Fibroblast of the aortic adventitia (primary cell): ENCODE measurements around the gene LGI2. TPM values are rescaled to one million over a fixed set of nuclear protein-coding genes. Genes with fewer than 3 reads are reported as not detected.

ENCODE experiments used
- DNase-seq: peaks from one replicate; pipeline ENCODE4 v3.0.0-alpha.2; 2010; ENCODE audit warnings: low read depth
- H3K4me3 ChIP-seq: 2 replicates; pipeline ENCODE4 v1.5.1; 2011; ENCODE audit warnings: low read depth, mild to moderate bottlenecking, control low read depth, low read length, moderate library complexity
- total RNA-seq: library from RNA; depleted of rRNA; stranded (reverse); fragments of >200 nt; gene quantifications from 2 replicates; pipeline ENCODE4 v1.2.3, GENCODE V29; 2012; ENCODE audit warnings: low replicate concordance
- TF ChIP-seq, protein P1 (sequence below): IDR thresholded peaks from 2 replicates; pipeline ENCODE4 v1.5.1; 2011; ENCODE audit warnings: mild to moderate bottlenecking, low read length, control low read depth, inconsistent platforms; ENCODE audit not compliant: insufficient read depth

Gene LGI2
- total RNA-seq, 1 donor = 0.54 TPM

DNA sequence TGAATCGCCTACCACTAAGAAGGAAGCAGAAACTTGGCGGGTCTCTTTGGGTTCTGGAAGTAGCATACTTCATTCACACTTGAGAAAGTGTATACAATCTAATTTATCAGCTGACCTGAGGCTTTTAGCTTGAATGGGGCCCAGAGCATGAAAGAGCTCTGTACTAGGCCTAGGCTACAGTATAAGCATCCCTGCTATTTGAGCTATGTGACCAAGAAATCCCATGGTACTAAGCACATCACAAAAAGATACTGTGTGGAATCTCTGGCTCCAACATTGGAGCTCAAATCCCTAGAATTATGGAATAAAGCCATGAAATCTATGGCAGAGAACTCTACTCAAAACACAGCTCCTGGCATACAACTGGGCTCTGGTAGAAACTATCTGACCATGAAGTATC, 74.0 kb downstream of the LGI2 start:
- TF ChIP-seq, protein P1, sequence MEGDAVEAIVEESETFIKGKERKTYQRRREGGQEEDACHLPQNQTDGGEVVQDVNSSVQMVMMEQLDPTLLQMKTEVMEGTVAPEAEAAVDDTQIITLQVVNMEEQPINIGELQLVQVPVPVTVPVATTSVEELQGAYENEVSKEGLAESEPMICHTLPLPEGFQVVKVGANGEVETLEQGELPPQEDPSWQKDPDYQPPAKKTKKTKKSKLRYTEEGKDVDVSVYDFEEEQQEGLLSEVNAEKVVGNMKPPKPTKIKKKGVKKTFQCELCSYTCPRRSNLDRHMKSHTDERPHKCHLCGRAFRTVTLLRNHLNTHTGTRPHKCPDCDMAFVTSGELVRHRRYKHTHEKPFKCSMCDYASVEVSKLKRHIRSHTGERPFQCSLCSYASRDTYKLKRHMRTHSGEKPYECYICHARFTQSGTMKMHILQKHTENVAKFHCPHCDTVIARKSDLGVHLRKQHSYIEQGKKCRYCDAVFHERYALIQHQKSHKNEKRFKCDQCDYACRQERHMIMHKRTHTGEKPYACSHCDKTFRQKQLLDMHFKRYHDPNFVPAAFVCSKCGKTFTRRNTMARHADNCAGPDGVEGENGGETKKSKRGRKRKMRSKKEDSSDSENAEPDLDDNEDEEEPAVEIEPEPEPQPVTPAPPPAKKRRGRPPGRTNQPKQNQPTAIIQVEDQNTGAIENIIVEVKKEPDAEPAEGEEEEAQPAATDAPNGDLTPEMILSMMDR = no peak
- no peak for DNase-seq
- H3K4me3 ChIP-seq = no peak overlapping the region

DNA sequence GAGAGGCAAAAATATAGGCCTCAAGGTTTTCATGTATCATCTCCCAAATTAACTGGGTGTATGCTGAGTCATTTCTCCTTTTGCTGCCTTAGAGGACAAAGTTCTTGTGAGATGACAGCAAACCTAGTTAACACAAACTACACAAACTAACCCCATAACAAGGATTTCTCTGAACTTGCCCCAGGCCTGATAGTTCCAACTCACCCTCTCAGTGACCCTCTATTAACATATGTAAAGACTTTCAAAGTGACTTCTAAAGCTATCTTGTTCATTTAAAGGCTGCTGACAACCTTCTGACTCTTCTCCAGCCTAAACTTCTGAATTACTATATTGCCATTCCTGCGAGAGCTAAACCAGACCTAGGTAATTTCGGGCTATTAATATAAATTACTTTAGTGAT, 74.7 kb downstream of the LGI2 start:
- H3K4me3 ChIP-seq = no peak overlapping the region
- DNase-seq = no peak
- TF ChIP-seq, protein P1 = no peak

DNA sequence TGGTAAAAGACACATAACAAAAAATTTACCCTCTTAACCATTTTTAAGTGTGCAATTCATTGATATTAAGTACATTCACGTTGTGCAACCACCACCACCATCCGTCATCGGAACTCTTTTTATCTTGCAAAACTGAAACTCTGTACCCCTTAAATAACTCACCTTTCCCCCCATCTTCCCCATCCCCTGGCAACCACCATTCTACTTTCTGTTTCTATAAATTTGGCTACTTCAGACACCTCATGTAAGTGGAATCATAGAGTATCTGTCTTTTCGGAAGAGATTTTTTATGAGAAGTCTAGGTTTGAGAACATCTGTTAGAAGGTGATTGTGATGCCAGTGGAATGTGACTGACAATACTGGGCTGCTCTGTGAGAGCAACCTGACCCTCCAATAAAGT, 78.1 kb downstream of the LGI2 start:
- no peak for DNase-seq

DNA sequence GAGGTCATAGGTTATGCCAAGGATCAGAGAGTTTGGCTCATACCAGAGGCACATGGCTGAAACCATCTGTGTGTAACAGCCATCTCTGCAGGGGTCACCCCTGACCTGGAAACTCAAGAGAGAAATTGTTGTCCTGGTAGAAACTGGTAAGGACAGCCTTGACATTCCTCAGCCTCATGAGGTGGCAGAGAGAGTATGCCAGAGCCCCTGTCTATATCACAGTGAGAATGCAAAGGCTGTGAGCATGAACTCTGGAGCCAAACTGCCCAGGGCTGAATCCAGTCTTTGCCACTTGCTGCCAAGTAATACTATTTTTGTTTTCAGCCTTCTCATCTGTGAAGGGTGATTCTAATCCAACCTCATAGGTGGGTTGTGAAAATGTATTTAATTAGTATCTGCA, 80.8 kb downstream of the LGI2 start:
- TF ChIP-seq, protein P1 = no peak
- DNase-seq = no peak
- H3K4me3 ChIP-seq = no peak overlapping the region

More for the DNA sequence above, 78.1 kb downstream of the LGI2 start:
- TF ChIP-seq, protein P1 = no peak
- H3K4me3 ChIP-seq = no peak overlapping the region

Other genes with a start within 250 kb of the LGI2 start
- gene SOD3, start 235.4 kb downstream of the LGI2 start, total RNA-seq = 65.3 and 75.2 TPM in 2 replicates
- gene CCDC149, start 117.9 kb downstream of the LGI2 start, total RNA-seq = 11.0 and 18.3 TPM in 2 replicates
- 5.3 and 8.8 TPM in 2 replicates for gene SEPSECS, start 129.5 kb upstream of the LGI2 start, total RNA-seq
- 21.2 and 34.3 TPM in 2 replicates for gene PI4K2B, start 203.1 kb upstream of the LGI2 start, total RNA-seq